Measurements from ENCODE around the gene FRRS1.

Gene FRRS1

GRCh38 chr1:99662539-99663080 is 103.8 kb downstream of the FRRS1 start:
- no peak for TF ChIP-seq JUND (IDR thresholded peaks at IDR 0.05; ENCODE audit: low read depth)
- in situ Hi-C loops (cut with HindIII; ENCODE audit: low pct_unique_long_range_greater_than_20kb, low sequenced_read_pairs) = no loop called here
- DNase-seq (ENCODE audit: low read depth in 1 of 2, low spot score in 1 of 2) = peak in 1 of 2 experiments; percentile 45

- DNase-seq (ENCODE audit: low read depth in 1 of 2, low spot score in 1 of 2) = no peak
- no peak for TF ChIP-seq JUND (IDR thresholded peaks at IDR 0.05; ENCODE audit: low read depth)
- in situ Hi-C loops (cut with HindIII; ENCODE audit: low pct_unique_long_range_greater_than_20kb, low sequenced_read_pairs) = no loop called here
Observed at GRCh38 chr1:99661780-99662179, 104.7 kb downstream of the FRRS1 start.

GRCh38 chr1:99660496-99660895 is 105.9 kb downstream of the FRRS1 start:
- no peak for DNase-seq (ENCODE audit: low read depth in 1 of 2, low spot score in 1 of 2)
- TF ChIP-seq JUND (IDR thresholded peaks at IDR 0.05; ENCODE audit: low read depth) = no peak
- in situ Hi-C loops (cut with HindIII; ENCODE audit: low pct_unique_long_range_greater_than_20kb, low sequenced_read_pairs) = no loop called here

GRCh38 chr1:99659755-99660210 is 106.7 kb downstream of the FRRS1 start:
- no peak for TF ChIP-seq JUND (IDR thresholded peaks at IDR 0.05; ENCODE audit: low read depth)
- in situ Hi-C loops (cut with HindIII; ENCODE audit: low pct_unique_long_range_greater_than_20kb, low sequenced_read_pairs) = no loop called here
- DNase-seq (ENCODE audit: low read depth in 1 of 2, low spot score in 1 of 2) = peak in 1 of 2 experiments; percentile 42

Data from T47D (cell line).